GM19025 (cell line): ENCODE results near the gene KIAA1210.
"Not testable (repeated sequence)": the region's sequence is repeated elsewhere in the genome, so short reads cannot be mapped to it uniquely, and the experiment has no call there.

ENCODE experiments used
- ATAC-seq: cut with Tn5 transposase; IDR thresholded peaks from one replicate; pipeline ENCODE4 v1.9.1; 2021; ENCODE audit warnings: mild to moderate bottlenecking, low read depth, moderate library complexity; ENCODE audit not compliant: unreplicated experiment

Gene KIAA1210

GRCh38 chrX:119041175-119041574, 86.4 kb downstream of the KIAA1210 start:
- ATAC-seq, result no peak

DNA sequence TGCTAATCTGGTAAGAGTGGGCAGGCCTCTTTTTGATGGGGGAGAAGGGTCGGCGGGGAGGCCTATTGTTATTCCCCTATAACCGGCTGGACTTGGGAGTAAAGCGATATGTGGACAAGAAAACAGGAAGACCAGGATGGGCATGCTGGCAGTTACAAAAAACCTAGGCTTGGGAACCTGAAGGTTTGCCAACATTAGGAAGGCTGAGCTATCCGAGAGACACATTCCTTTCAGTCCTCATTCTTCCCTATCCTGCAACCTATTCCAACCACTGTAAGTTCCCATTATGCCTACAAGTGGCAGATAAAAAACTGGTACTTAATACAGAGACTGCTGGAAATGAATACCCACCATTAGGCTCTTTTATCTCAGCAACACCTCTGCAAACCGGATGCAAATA, 87.2 kb downstream of the KIAA1210 start:
- ATAC-seq, result no peak

GRCh38 chrX:119036107-119037029, 91.2 kb downstream of the KIAA1210 start:
- ATAC-seq, result no peak

DNA sequence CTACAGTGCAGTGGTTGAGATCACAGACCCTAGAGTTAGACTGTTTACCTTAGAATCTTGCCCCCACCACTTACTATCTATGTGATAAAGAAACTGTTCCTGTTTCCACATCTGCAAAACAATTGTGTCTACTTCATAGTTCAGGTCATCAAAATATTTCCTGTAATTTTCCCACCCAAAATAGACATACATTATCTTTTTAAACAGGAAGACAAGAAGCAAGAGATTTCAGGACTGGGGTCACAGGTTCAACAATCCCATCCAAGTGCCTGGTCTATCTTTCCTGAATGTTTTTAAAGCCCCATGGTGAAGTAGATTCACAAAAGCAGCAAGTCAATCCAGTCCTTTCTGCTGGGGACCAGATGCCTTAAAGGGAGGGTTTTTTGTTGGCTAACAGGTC, 96.6 kb downstream of the KIAA1210 start:
- no peak for ATAC-seq

DNA sequence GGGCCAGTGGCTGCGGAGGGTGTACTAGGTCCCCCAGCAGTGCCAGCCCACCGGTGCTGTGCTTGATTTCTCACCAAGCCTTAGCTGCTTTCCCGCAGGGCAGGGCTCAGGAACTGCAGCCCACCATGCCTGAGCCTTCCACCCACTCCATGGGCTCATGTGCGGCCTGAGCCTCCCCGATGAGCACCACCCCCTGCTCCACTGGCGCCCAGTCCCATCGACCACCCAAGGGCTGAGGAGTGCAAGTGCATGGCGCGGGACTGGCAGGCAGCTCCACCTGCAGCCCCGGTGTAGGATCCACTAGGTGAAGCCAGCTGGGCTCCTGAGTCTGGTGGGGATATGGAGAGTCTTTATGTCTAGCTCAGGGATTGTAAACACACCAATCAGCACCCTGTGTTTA, 98.0 kb downstream of the KIAA1210 start:
- ATAC-seq, result not testable (repeated sequence)

DNA sequence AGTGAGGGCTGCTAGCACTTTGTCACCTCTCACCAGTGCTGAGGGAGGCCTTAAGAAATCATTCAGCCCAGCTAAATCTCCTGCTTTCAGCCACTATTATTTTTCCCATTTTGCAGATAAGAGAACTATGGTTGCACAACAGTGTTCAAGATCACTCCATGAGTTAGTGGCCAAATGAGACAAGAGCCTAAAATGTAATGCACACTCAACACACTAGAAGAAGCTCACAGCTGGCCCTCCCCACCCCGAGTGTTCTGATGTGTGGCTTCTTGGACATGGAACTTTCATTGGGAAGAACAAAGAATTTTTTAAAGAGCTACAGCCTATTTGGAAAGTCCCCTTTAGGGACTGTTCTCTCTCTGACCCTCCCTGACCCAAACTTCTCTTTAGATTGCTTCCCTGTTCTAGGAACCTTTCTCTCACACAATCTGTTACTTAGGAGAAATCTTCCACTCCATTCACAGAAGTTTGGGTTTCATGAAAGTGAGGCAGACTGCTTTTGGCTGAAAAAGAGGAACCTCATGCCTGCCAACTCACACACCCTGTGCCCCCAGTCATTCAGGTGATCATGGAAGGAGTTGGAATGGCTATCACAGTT, 98.8 kb downstream of the KIAA1210 start:
- no peak for ATAC-seq
